RWPE2 (cell line): ENCODE data around the gene RPL13A.
A peak's percentile ranks its signal among the peaks of the same experiment; 100 is the strongest.

ENCODE experiments used
- ATAC-seq: fragments of 200-7000 bp; cut with Tn5 transposase; 3 replicates; pipeline ENCODE4 v1.9.1; 2021; ENCODE audit warnings: low read depth
- DNase-seq: peaks from one replicate; pipeline ENCODE4 v3.0.0-alpha.2; 2020; ENCODE audit warnings: low spot score
- H3K27ac ChIP-seq: fragments of 450-650 bp; 2 replicates; pipeline ENCODE4 v1.5.1; 2017; ENCODE audit warnings: mild to moderate bottlenecking; ENCODE audit not compliant: poor library complexity, severe bottlenecking
- H3K27me3 ChIP-seq: fragments of 250-450 bp; sonication (Bioruptor Pico); 2 replicates; pipeline ENCODE4 v1.5.1; 2021; ENCODE audit warnings: mild to moderate bottlenecking, moderate library complexity; ENCODE audit not compliant: insufficient read depth, poor library complexity, severe bottlenecking
- H3K36me3 ChIP-seq: fragments of 250-450 bp; sonication (Bioruptor Pico); 2 replicates; pipeline ENCODE4 v1.5.1; 2020; ENCODE audit warnings: low read depth, mild to moderate bottlenecking, moderate library complexity
- H3K4me1 ChIP-seq: fragments of 250-450 bp; sonication (Bioruptor Pico); 2 replicates; pipeline ENCODE4 v1.5.1; 2021; ENCODE audit warnings: mild to moderate bottlenecking, moderate library complexity; ENCODE audit not compliant: insufficient read depth, poor library complexity, severe bottlenecking
- H3K4me3 ChIP-seq: fragments of 250-450 bp; sonication (Bioruptor Pico); 2 replicates; pipeline ENCODE4 v1.5.1; 2021; ENCODE audit warnings: mild to moderate bottlenecking, moderate library complexity; ENCODE audit not compliant: severe bottlenecking
- H3K9me3 ChIP-seq: fragments of 250-450 bp; sonication (Bioruptor Pico); 2 replicates; pipeline ENCODE4 v1.5.1; 2021; ENCODE audit warnings: mild to moderate bottlenecking, moderate library complexity; ENCODE audit not compliant: severe bottlenecking
- TF ChIP-seq, protein P1 (sequence below): fragments of 450-650 bp; IDR thresholded peaks from one replicate; pipeline ENCODE4 v1.5.1; 2017; ENCODE audit warnings: mild to moderate bottlenecking, moderate library complexity; ENCODE audit not compliant: poor library complexity, severe bottlenecking

The RPL13A gene

DNA sequence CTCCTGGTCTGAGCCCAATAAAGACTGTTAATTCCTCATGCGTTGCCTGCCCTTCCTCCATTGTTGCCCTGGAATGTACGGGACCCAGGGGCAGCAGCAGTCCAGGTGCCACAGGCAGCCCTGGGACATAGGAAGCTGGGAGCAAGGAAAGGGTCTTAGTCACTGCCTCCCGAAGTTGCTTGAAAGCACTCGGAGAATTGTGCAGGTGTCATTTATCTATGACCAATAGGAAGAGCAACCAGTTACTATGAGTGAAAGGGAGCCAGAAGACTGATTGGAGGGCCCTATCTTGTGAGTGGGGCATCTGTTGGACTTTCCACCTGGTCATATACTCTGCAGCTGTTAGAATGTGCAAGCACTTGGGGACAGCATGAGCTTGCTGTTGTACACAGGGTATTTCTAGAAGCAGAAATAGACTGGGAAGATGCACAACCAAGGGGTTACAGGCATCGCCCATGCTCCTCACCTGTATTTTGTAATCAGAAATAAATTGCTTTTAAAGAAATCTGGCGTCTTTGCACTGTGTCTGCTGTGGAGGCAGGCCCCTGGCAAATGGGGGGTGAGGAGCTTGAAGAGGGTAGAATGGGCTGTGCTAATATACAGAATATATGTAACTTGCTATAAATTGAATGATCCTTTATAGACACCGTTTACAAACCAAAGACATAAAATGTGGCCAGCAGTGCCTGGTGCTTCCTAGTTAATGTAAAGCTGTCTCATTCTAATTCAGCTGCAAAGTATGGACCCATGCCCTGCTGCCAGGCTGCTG, 4.6 kb downstream of the RPL13A start:
- Histone ChIP-seq H3K4me1 (no peaks in the 10 kb centered on the region), H3K9me3 (no peaks in the 10 kb centered on the region), H3K4me3 (no peak overlapping the region), H3K27me3 (no peaks in the 10 kb centered on the region), H3K27ac (peak overlapping the region; percentile 89), H3K36me3 (peaks cover 65% of the 10 kb centered on the region)
- TF ChIP-seq, protein P1, sequence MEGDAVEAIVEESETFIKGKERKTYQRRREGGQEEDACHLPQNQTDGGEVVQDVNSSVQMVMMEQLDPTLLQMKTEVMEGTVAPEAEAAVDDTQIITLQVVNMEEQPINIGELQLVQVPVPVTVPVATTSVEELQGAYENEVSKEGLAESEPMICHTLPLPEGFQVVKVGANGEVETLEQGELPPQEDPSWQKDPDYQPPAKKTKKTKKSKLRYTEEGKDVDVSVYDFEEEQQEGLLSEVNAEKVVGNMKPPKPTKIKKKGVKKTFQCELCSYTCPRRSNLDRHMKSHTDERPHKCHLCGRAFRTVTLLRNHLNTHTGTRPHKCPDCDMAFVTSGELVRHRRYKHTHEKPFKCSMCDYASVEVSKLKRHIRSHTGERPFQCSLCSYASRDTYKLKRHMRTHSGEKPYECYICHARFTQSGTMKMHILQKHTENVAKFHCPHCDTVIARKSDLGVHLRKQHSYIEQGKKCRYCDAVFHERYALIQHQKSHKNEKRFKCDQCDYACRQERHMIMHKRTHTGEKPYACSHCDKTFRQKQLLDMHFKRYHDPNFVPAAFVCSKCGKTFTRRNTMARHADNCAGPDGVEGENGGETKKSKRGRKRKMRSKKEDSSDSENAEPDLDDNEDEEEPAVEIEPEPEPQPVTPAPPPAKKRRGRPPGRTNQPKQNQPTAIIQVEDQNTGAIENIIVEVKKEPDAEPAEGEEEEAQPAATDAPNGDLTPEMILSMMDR: no peak
- DNase-seq (no peak), ATAC-seq (no peak; the same call in 2 of the 3 replicates)

DNA sequence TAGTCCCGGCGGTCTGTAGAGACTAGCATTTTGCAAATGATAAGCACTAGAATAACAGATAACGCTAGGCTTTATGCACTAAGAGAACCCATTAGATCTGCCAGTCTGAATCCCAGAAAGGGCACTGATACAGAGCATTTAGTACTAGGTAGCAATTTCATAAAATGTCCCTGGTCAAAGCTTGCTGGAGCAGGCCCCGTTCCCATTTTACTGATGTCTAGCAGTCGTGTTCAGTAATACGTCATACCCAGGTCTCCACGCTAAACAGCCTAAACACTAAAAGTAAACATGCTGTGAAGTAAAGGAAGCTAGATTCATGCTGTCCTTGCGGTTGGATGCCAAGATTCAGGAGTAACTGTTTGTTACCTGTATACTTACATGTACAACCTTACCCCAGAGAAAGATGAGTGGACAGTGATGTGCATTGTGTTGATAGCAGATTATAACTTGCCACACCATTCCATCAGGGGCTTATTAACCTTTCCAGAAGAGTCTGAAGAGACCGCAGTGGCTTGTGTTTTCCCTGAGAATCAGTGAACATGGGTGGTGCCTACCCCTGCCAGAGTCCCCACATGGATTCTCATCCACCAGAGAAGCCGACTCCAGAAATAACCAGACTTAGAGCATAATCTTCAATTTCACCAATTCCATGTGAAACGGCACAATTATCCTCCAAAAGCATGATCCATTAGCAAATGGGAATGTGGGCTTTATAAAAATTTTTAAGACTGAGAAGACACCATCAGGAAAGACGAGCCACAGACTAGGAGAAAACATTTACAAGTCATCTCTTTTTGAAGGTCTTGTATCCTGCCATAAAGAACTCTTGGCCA, 5.4 kb downstream of the RPL13A start:
- ATAC-seq (peak; percentile 17), DNase-seq (no peak)
- Histone ChIP-seq H3K36me3 (peaks cover 71% of the 10 kb centered on the region), H3K4me1 (no peaks in the 10 kb centered on the region), H3K9me3 (no peaks in the 10 kb centered on the region), H3K27ac (peak overlapping the region; percentile 89), H3K27me3 (no peaks in the 10 kb centered on the region), H3K4me3 (no peak overlapping the region)
- TF ChIP-seq, protein P1: no peak

DNA sequence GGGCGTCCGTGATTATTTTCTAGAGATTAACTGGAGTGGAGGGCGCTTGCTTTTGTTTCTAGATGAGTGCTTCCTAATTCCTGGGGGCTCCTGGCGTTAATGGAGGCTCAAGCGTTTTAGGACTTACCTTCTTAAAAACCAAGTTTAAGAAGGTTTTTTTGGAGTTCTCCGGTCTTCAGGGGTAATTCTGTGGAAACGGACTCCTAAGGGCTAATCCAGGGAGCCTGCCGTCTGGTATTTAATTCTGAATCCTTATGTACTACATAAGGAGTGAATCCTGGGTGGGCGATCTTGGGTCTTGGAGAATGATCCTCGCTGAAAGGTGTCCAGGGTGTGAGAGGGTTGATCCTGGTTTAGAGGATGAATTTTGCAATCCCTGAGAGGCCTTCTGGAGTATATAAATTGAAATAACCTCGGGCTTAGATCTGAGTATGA, 9.2 kb downstream of the RPL13A start:
- no peaks in the 10 kb centered on the region for H3K27me3 ChIP-seq

DNA sequence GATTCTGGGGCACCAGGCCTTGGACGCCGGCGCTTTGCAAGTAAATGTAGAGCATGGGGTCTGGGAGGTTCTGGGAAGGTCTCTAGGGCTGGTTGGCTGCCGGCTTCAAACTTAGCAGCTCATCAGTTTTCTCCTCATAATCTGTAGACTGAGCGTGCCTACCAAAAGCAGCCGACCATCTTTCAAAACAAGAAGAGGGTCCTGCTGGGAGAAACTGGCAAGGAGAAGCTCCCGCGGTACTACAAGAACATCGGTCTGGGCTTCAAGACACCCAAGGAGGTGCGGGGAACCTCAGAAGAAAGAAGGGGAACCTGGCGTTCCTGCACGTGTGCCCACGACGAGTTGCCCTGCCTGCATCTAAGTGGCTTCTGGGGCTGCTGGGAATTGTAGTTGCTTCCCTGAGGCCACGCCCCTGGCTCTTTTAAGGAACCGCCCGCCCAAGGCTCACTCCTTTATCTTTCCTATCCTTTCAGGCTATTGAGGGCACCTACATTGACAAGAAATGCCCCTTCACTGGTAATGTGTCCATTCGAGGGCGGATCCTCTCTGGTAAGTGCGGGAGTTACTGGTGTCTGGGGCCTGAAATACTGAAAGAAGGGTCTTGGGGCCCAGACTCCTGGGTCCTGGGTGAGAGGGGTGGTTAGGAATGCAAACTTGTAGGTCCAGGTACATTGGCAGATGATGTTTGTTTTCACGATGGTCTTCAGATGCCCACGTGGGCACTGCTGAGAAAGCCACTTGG, 9.8 kb downstream of the RPL13A start:
- Histone ChIP-seq H3K4me3 (peak overlapping the region; percentile 86), H3K27ac (peak overlapping the region; percentile 90), H3K27me3 (no peaks in the 10 kb centered on the region), H3K4me1 (no peaks in the 10 kb centered on the region), H3K9me3 (no peaks in the 10 kb centered on the region), H3K36me3 (peaks cover 52% of the 10 kb centered on the region)
- TF ChIP-seq, protein P1: no peak
- no peak for ATAC-seq
- DNase-seq: no peak

More for the DNA sequence above, 9.2 kb downstream of the RPL13A start:
- H3K4me1 ChIP-seq: no peaks in the 10 kb centered on the region
- peaks cover 58% of the 10 kb centered on the region for H3K36me3 ChIP-seq
- H3K27ac ChIP-seq: peak overlapping the region; percentile 90
- no peaks in the 10 kb centered on the region for H3K9me3 ChIP-seq
- TF ChIP-seq, protein P1: no peak
- peak overlapping the region; percentile 86 for H3K4me3 ChIP-seq
- no peak for DNase-seq
- ATAC-seq: no peak
